HCT116 (cell line): ENCODE data around the gene MTOR. TPM values are rescaled to one million over a fixed set of nuclear protein-coding genes. Genes with fewer than 3 reads are reported as not detected.

Source experiments
- ATAC-seq: fragments of 200-7000 bp; cut with Tn5 transposase; 2 replicates; pipeline ENCODE4 v1.9.1; 2020; ENCODE audit warnings: mild to moderate bottlenecking, moderate library complexity
- BruUV-seq: library from RNA; stranded (reverse); fragments of 400-500 nt; replicated peaks from 2 replicates; lab custom pipeline; 2021; lab: Mats Ljungman, UMichigan
- CTCF ChIA-PET: fragments of 300-600 bp; sonication (Branson Sonifier 250); formaldehyde crosslinking; loops from one replicate; lab custom pipeline; 2021; ENCODE audit warnings: antibody characterized with exemption; lab: Charles Lee
- POLR2A ChIA-PET: fragments of 300-600, 350-600 bp; sonication (Branson Sonifier 250); formaldehyde crosslinking; loops from one replicate; lab custom pipeline; 2021; ENCODE audit warnings: antibody characterized with exemption; lab: Charles Lee
- RAD21 ChIA-PET, 2 experiments: fragments of 300-600 bp; sonication (Branson Sonifier 250); formaldehyde crosslinking; loops; one replicate each; lab custom pipeline; 2023; ENCODE audit warnings: low total read pairs in 2 of 2; ENCODE audit not compliant: uncharacterized antibody in 2 of 2, unreplicated experiment in 2 of 2, low non-redundant PET in 1 of 2; lab: Charles Lee
- DNase-seq: peaks from one replicate; pipeline ENCODE4 v3.0.0-alpha.2; 2010; ENCODE audit warnings: low read depth, low spot score
- H2AFZ ChIP-seq: fragments of 200-600 bp; shearing (Covaris generic), sonication (generic); 2 replicates; pipeline ENCODE4 v1.6.1; 2017; ENCODE audit warnings: low read depth, mixed run types, mixed read lengths, antibody characterized with exemption, low read length; ENCODE audit not compliant: poor library complexity, severe bottlenecking
- H3K27ac ChIP-seq: 2 replicates; pipeline ENCODE4 v1.5.1; 2012; ENCODE audit warnings: low read depth, low read length
- H3K27me3 ChIP-seq: fragments of 200-600 bp; sonication (generic); 2 replicates; pipeline ENCODE4 v1.6.1; 2016; ENCODE audit warnings: mixed run types, low read length, mixed read lengths; ENCODE audit not compliant: insufficient read depth
- H3K36me3 ChIP-seq, 2 experiments: fragments of 200-500 bp in 1 of 2; fragments of 200-600 bp in 1 of 2; sonication (Bioruptor generic) in 1 of 2; sonication (generic) in 1 of 2; 2 replicates each; pipeline versions ENCODE4 v1.5.1 to v1.6.1; 2014 to 2016; ENCODE audit warnings: low read length in 2 of 2, inconsistent platforms in 1 of 2, mixed read lengths in 1 of 2, mixed run types in 1 of 2; ENCODE audit not compliant: insufficient read depth in 2 of 2, control insufficient read depth in 1 of 2
- H3K4me1 ChIP-seq, 2 experiments: fragments of 200-600 bp in 1 of 2; sonication (generic) in 1 of 2; 2 replicates each; pipeline versions ENCODE4 v1.5.1 to v1.6.1; 2012 to 2017; ENCODE audit warnings: low read length in 2 of 2, inconsistent platforms in 1 of 2, mild to moderate bottlenecking in 1 of 2, mixed read lengths in 1 of 2, mixed run types in 1 of 2, moderate library complexity in 1 of 2; ENCODE audit not compliant: insufficient read depth in 2 of 2, control insufficient read depth in 1 of 2
- H3K4me2 ChIP-seq: fragments of 200-600 bp; sonication (generic); 2 replicates; pipeline ENCODE4 v1.6.1; 2017; ENCODE audit warnings: mixed run types, low read length, mixed read lengths
- H3K4me3 ChIP-seq, 2 experiments: fragments of 200-600 bp in 1 of 2; sonication (generic) in 1 of 2; replicated peaks in 1 of 2; 2 replicates each; pipeline ENCODE4 v1.5.1; 2011 to 2016; ENCODE audit warnings: low read length in 2 of 2, control low read depth in 1 of 2, low read depth in 1 of 2, mild to moderate bottlenecking in 1 of 2, mixed read lengths in 1 of 2, mixed run types in 1 of 2
- H3K79me2 ChIP-seq: fragments of 200-600 bp; sonication (generic); 2 replicates; pipeline ENCODE4 v1.6.1; 2017; ENCODE audit warnings: mild to moderate bottlenecking, mixed run types, low read length, moderate library complexity, mixed read lengths; ENCODE audit not compliant: insufficient read depth
- H3K9ac ChIP-seq: fragments of 200-600 bp; sonication (generic); 2 replicates; pipeline ENCODE4 v1.6.1; 2016; ENCODE audit warnings: low read length, mixed read lengths
- H3K9me2 ChIP-seq: fragments of 200-600 bp; sonication (generic), shearing (Covaris generic); 2 replicates; pipeline ENCODE4 v1.6.1; 2017; ENCODE audit warnings: mixed run types, mild to moderate bottlenecking, moderate library complexity; ENCODE audit not compliant: insufficient read depth
- H3K9me3 ChIP-seq, 2 experiments: fragments of 200-500 bp in 1 of 2; fragments of 200-600 bp in 1 of 2; sonication (Bioruptor generic) in 1 of 2; sonication (generic) in 1 of 2; 2 replicates each; pipeline ENCODE4 v1.6.1; 2014 to 2017; ENCODE audit warnings: low read length in 2 of 2, mixed read lengths in 2 of 2, inconsistent platforms in 1 of 2, low read depth in 1 of 2, mild to moderate bottlenecking in 1 of 2, mixed run types in 1 of 2, moderate library complexity in 1 of 2; ENCODE audit not compliant: control insufficient read depth in 1 of 2, insufficient read depth in 1 of 2
- H4K20me1 ChIP-seq: fragments of 200-600 bp; sonication (generic), shearing (Covaris generic); 2 replicates; pipeline ENCODE4 v1.6.1; 2017; ENCODE audit warnings: mixed run types, mild to moderate bottlenecking, moderate library complexity; ENCODE audit not compliant: insufficient read depth
- CBX3 ChIP-seq: IDR thresholded peaks from 2 replicates; pipeline ENCODE4 v1.6.1; 2012; ENCODE audit warnings: low read depth
- CEBPB ChIP-seq: IDR thresholded peaks from 2 replicates; pipeline ENCODE4 v1.6.1; 2012; ENCODE audit warnings: low read depth
- EGR1 ChIP-seq: IDR thresholded peaks from 2 replicates; pipeline ENCODE4 v1.6.1; 2012; ENCODE audit warnings: low read depth
- EZH2phosphoT487 ChIP-seq: fragments of 200-600 bp; IDR thresholded peaks from 2 replicates; pipeline ENCODE4 v1.6.1; 2018; ENCODE audit warnings: antibody characterized with exemption, borderline replicate concordance
- JUND ChIP-seq: IDR thresholded peaks from 2 replicates; pipeline ENCODE4 v1.6.1; 2012
- POLR2A ChIP-seq: IDR thresholded peaks from 2 replicates; pipeline ENCODE4 v1.7.0; 2011; ENCODE audit warnings: borderline replicate concordance; ENCODE audit not compliant: insufficient read depth, insufficient read length; ENCODE audit errors: extremely low read depth
- RAD21 ChIP-seq: IDR thresholded peaks from 2 replicates; pipeline ENCODE4 v1.6.1; 2012; ENCODE audit warnings: low read depth, mild to moderate bottlenecking
- SP1 ChIP-seq: IDR thresholded peaks from 2 replicates; pipeline ENCODE4 v1.6.1; 2012; ENCODE audit warnings: low read depth
- ZFX ChIP-seq: fragments of 450-650 bp; IDR thresholded peaks from 2 replicates; pipeline ENCODE4 v1.6.1; 2017
- ZNF274 ChIP-seq: fragments of 200-500 bp; sonication (Bioruptor generic); IDR thresholded peaks from 2 replicates; pipeline ENCODE4 v1.6.1; 2014; ENCODE audit warnings: mild to moderate bottlenecking, low read depth, low read length, inconsistent platforms
- intact Hi-C: fragments of 100-400 bp; cut with micrococcal nuclease; formaldehyde crosslinking; loops from 2 replicates; pipeline ENCODE4 v1.10.0; 2022
- total RNA-seq: library from RNA; stranded (reverse); gene quantifications from one replicate; pipeline ENCODE4 v1.2.1, GENCODE V29; 2021; ENCODE audit not compliant: unreplicated experiment
- TF ChIP-seq, protein P1 (sequence below): IDR thresholded peaks from 2 replicates; pipeline ENCODE4 v1.6.1; 2012; ENCODE audit warnings: low read depth
- TF ChIP-seq, protein P2 (sequence below): IDR thresholded peaks from 2 replicates; pipeline ENCODE4 v1.6.1; 2012
- TF ChIP-seq, protein P3 (sequence below): IDR thresholded peaks from 2 replicates; pipeline ENCODE4 v1.6.1; 2012

Gene MTOR
- total RNA-seq, 1 experiment from 2014 or later = 42.2 TPM

DNA sequence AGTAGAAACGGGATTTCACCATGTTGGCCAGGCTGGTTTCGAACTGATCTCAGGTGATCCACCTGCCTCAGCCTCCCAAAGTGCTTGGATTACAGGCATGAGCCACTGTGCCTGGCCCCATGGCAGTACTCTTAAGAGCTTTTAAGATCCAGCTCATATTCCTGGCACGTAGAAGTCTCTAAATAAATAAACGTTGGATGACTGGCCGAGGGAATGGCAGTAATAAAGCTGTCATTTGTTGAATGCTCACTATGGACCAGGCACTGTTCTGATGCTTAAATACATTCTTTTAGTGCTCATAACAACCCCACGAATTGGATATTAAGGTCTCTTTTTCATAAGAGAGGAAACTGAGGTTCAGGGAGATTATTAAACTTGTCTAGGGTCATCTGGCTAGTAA lies 31.5 kb upstream of the MTOR start:
- DNase-seq (no peak), ATAC-seq (no peak)
- H3K27me3 ChIP-seq = no peaks in the 10 kb centered on the region
- ChIA-PET POLR2A (no interaction called here), CTCF (no interaction called here), RAD21 (no interaction called here)
- no peaks in the 10 kb centered on the region for H4K20me1 ChIP-seq
- H3K27ac ChIP-seq = no peak overlapping the region
- H3K4me3 ChIP-seq = no peak overlapping the region
- H3K9ac ChIP-seq = no peak overlapping the region
- intact Hi-C loops = no loop called here
- H3K79me2 ChIP-seq = peaks cover 2% of the 10 kb centered on the region; the same call in 1 of the 2 replicates
- H3K9me2 ChIP-seq = no peaks in the 10 kb centered on the region
- no TSS peak for BruUV-seq
- H3K4me2 ChIP-seq = no peak overlapping the region
- H3K4me1 ChIP-seq = peaks cover 0 to 3% of the 10 kb centered on the region in 2 experiments; a peak in 1 of 4 replicates
- no peaks in the 10 kb centered on the region for H3K9me3 ChIP-seq
- TF ChIP-seq CBX3 (no peak), ZFX (no peak), CEBPB (no peak), EZH2phosphoT487 (no peak), SP1 (no peak), RAD21 (no peak), POLR2A (no peak), ZNF274 (no peak), EGR1 (no peak), JUND (no peak)
- TF ChIP-seq, protein P1, sequence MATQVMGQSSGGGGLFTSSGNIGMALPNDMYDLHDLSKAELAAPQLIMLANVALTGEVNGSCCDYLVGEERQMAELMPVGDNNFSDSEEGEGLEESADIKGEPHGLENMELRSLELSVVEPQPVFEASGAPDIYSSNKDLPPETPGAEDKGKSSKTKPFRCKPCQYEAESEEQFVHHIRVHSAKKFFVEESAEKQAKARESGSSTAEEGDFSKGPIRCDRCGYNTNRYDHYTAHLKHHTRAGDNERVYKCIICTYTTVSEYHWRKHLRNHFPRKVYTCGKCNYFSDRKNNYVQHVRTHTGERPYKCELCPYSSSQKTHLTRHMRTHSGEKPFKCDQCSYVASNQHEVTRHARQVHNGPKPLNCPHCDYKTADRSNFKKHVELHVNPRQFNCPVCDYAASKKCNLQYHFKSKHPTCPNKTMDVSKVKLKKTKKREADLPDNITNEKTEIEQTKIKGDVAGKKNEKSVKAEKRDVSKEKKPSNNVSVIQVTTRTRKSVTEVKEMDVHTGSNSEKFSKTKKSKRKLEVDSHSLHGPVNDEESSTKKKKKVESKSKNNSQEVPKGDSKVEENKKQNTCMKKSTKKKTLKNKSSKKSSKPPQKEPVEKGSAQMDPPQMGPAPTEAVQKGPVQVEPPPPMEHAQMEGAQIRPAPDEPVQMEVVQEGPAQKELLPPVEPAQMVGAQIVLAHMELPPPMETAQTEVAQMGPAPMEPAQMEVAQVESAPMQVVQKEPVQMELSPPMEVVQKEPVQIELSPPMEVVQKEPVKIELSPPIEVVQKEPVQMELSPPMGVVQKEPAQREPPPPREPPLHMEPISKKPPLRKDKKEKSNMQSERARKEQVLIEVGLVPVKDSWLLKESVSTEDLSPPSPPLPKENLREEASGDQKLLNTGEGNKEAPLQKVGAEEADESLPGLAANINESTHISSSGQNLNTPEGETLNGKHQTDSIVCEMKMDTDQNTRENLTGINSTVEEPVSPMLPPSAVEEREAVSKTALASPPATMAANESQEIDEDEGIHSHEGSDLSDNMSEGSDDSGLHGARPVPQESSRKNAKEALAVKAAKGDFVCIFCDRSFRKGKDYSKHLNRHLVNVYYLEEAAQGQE = no peak
- TF ChIP-seq, protein P2, sequence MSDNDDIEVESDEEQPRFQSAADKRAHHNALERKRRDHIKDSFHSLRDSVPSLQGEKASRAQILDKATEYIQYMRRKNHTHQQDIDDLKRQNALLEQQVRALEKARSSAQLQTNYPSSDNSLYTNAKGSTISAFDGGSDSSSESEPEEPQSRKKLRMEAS = no peak
- TF ChIP-seq, protein P3, sequence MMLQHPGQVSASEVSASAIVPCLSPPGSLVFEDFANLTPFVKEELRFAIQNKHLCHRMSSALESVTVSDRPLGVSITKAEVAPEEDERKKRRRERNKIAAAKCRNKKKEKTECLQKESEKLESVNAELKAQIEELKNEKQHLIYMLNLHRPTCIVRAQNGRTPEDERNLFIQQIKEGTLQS = no peak
- H3K36me3 ChIP-seq = no peaks in the 10 kb centered on the region
- no peak overlapping the region for H2AFZ ChIP-seq
